ENCODE measurements around the gene HIF3A.

DNA sequence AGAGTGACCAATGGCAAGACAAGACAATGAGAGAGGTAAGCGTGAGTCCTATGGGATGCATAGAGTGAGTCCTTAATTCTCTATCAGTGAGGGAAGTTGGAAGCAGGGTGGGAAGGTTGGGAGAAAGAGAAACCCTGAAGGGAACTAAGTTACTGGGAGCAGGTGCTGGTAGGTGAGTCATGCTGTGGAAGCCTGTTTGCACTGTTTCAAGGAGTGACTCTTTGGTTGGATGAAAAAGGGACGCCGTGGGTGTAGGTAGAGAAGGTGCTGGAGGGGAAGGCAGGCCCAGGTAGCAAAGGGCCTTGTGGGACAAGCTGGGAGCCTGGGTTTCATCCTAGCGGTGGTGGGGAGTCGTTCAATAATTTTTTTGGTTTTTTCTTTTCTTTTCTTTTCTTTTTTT is 45.4 kb upstream of the HIF3A start:
- TF ChIP-seq RNF2 (IDR thresholded peaks at IDR 0.05; ENCODE audit: borderline replicate concordance, low read depth) (no peak), RCOR1 (IDR thresholded peaks at IDR 0.05; ENCODE audit: low read depth, low read length) (no peak), JUN (IDR thresholded peaks at IDR 0.05) (no peak), POLR2A (IDR thresholded peaks at IDR 0.05; ENCODE audit: low read length) (no peak), RFX5 (IDR thresholded peaks at IDR 0.05) (no peak), MAX (IDR thresholded peaks at IDR 0.05) (no peak), PHF8 (IDR thresholded peaks at IDR 0.05; ENCODE audit: borderline replicate concordance, low read depth) (no peak), CEBPB (IDR thresholded peaks at IDR 0.05) (no peak), NR3C1 (IDR thresholded peaks at IDR 0.05) (no peak)
- TF ChIP-seq, protein P1, sequence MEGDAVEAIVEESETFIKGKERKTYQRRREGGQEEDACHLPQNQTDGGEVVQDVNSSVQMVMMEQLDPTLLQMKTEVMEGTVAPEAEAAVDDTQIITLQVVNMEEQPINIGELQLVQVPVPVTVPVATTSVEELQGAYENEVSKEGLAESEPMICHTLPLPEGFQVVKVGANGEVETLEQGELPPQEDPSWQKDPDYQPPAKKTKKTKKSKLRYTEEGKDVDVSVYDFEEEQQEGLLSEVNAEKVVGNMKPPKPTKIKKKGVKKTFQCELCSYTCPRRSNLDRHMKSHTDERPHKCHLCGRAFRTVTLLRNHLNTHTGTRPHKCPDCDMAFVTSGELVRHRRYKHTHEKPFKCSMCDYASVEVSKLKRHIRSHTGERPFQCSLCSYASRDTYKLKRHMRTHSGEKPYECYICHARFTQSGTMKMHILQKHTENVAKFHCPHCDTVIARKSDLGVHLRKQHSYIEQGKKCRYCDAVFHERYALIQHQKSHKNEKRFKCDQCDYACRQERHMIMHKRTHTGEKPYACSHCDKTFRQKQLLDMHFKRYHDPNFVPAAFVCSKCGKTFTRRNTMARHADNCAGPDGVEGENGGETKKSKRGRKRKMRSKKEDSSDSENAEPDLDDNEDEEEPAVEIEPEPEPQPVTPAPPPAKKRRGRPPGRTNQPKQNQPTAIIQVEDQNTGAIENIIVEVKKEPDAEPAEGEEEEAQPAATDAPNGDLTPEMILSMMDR (IDR thresholded peaks at IDR 0.05), result no peak

Data from A549 (cell line).